ENCODE results near the gene CA12.

- TF ChIP-seq POLR2AphosphoS5 (IDR thresholded peaks at IDR 0.05) = no peak
- no peak for TF ChIP-seq POLR2A (IDR thresholded peaks at IDR 0.05)
- TF ChIP-seq CTCF (IDR thresholded peaks at IDR 0.05) = no peak
- no peak for TF ChIP-seq EP300 (IDR thresholded peaks at IDR 0.05)
These were observed 32.0 kb downstream of the CA12 start for GRCh38 chr15:63349621-63350020.

Measured in upper lobe of left lung (tissue), 4 donors.